ENCODE measurements around the gene RBM4B.

DNA sequence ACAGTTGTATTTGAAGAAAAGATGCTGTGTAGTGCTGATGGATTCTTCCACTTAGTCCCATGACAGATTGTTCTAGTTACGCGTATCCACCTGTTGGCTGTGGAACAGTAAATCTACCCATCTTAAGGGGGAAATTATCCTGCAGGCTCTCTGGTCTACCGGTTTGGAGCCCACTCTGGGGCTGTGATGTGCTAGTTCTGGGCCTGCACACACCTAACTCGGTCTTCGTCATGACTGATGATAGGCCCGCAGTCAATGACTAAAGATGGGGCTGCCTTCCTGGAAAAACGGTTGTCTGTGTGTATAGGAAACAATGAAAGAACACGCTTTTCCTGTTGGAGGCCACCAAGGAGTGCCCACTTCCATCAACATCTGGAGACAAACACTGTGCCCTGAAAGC lies 6.2 kb upstream of the RBM4B start:
- TF ChIP-seq MAF1 (CRISPR knock-in tag; IDR thresholded peaks at IDR 0.05; ENCODE audit: borderline replicate concordance) (no peak), ZNF296 (CRISPR knock-in tag; conservative IDR thresholded peaks at IDR 0.05) (no peak), FOXM1 (CRISPR knock-in tag; IDR thresholded peaks at IDR 0.05) (no peak), MIER3 (CRISPR knock-in tag; IDR thresholded peaks at IDR 0.05; ENCODE audit: borderline replicate concordance) (no peak), ZNF24 (IDR thresholded peaks at IDR 0.05) (no peak), U2AF2 (IDR thresholded peaks at IDR 0.05; ENCODE audit: low read depth, low read length) (no peak), RAD21 (CRISPR knock-in tag; IDR thresholded peaks at IDR 0.05) (no peak), RELA (CRISPR knock-in tag; IDR thresholded peaks at IDR 0.05) (no peak), MYNN (CRISPR knock-in tag; IDR thresholded peaks at IDR 0.05; ENCODE audit: low read depth) (no peak), KLF12 (CRISPR knock-in tag; IDR thresholded peaks at IDR 0.05; ENCODE audit: borderline replicate concordance) (no peak), ZNF629 (CRISPR knock-in tag; conservative IDR thresholded peaks at IDR 0.05) (no peak)
- TF ChIP-seq, protein P1, sequence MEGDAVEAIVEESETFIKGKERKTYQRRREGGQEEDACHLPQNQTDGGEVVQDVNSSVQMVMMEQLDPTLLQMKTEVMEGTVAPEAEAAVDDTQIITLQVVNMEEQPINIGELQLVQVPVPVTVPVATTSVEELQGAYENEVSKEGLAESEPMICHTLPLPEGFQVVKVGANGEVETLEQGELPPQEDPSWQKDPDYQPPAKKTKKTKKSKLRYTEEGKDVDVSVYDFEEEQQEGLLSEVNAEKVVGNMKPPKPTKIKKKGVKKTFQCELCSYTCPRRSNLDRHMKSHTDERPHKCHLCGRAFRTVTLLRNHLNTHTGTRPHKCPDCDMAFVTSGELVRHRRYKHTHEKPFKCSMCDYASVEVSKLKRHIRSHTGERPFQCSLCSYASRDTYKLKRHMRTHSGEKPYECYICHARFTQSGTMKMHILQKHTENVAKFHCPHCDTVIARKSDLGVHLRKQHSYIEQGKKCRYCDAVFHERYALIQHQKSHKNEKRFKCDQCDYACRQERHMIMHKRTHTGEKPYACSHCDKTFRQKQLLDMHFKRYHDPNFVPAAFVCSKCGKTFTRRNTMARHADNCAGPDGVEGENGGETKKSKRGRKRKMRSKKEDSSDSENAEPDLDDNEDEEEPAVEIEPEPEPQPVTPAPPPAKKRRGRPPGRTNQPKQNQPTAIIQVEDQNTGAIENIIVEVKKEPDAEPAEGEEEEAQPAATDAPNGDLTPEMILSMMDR (CRISPR knock-in tag; IDR thresholded peaks at IDR 0.05), result no peak

Measured in HepG2 (cell line).